Smooth muscle cell (in vitro differentiated cells): Measurements from ENCODE around the gene COX5A. TPM values are rescaled to one million over a fixed set of nuclear protein-coding genes. Genes with fewer than 3 reads are reported as not detected.

Experiments
- DNase-seq: peaks from one replicate; lab custom pipeline; 2025; ENCODE audit not compliant: unreplicated experiment; lab: John Stamatoyannopoulos, UW
- H2AFZ ChIP-seq: fragments of 200-600 bp; sonication (generic); 2 replicates; pipeline ENCODE4 v1.6.0; 2016; ENCODE audit warnings: antibody characterized with exemption, low read depth, mild to moderate bottlenecking
- H3F3A ChIP-seq: fragments of 200-600 bp; sonication (generic); 2 replicates; pipeline ENCODE4 v1.6.0; 2017; ENCODE audit warnings: antibody characterized with exemption, low read depth
- H3K27ac ChIP-seq: fragments of 200-600 bp; sonication (generic); 2 replicates; pipeline ENCODE4 v1.5.1; 2016; ENCODE audit warnings: low read depth, mild to moderate bottlenecking
- H3K27me3 ChIP-seq: fragments of 200-600 bp; sonication (generic); 2 replicates; pipeline ENCODE4 v1.6.1; 2016; ENCODE audit warnings: low read depth, mild to moderate bottlenecking
- H3K36me3 ChIP-seq: fragments of 200-600 bp; sonication (generic); 2 replicates; pipeline ENCODE4 v1.5.1; 2016; ENCODE audit warnings: low read depth
- H3K4me1 ChIP-seq: fragments of 200-600 bp; sonication (generic); 2 replicates; pipeline ENCODE4 v1.5.1; 2016; ENCODE audit warnings: low read depth
- H3K4me2 ChIP-seq: fragments of 200-600 bp; sonication (generic); 2 replicates; pipeline ENCODE4 v1.6.0; 2016; ENCODE audit warnings: mild to moderate bottlenecking
- H3K4me3 ChIP-seq: fragments of 200-600 bp; sonication (generic); 2 replicates; pipeline ENCODE4 v1.5.1; 2016; ENCODE audit warnings: mild to moderate bottlenecking
- H3K79me2 ChIP-seq: fragments of 200-600 bp; sonication (generic); 2 replicates; pipeline ENCODE4 v1.6.0; 2016; ENCODE audit warnings: low read depth, mild to moderate bottlenecking
- H3K9ac ChIP-seq: fragments of 200-600 bp; sonication (generic); 2 replicates; pipeline ENCODE4 v1.6.0; 2016; ENCODE audit warnings: low read depth
- H3K9me3 ChIP-seq: fragments of 200-600 bp; sonication (generic); replicated peaks from 2 replicates; pipeline ENCODE4 v1.5.1; 2016; ENCODE audit warnings: low read depth
- H4K20me1 ChIP-seq: fragments of 200-600 bp; sonication (generic); 2 replicates; pipeline ENCODE4 v1.6.0; 2016; ENCODE audit warnings: low read depth
- CTCF ChIP-seq: fragments of 200-600 bp; sonication (generic); IDR thresholded peaks from 2 replicates; pipeline ENCODE4 v1.5.1; 2017; ENCODE audit warnings: borderline replicate concordance, mild to moderate bottlenecking, antibody characterized with exemption; ENCODE audit not compliant: insufficient read depth, poor library complexity, severe bottlenecking
- WGBS: methylation state at CpG from one replicate; pipeline ENCODE4 v1.1.7; 2016; ENCODE audit warnings: low lambda C conversion rate; 5-methylcytosine and 5-hydroxymethylcytosine counted together
- polyA plus RNA-seq: library from polyadenylated mRNA; unstranded; fragments of >200 nt; fragmentation: Nextera tagmentation; extraction: Ambion mirVana; gene quantifications from 2 replicates; pipeline ENCODE4 v1.2.1, GENCODE V29; 2016
- total RNA-seq: library from RNA; depleted of rRNA; stranded (reverse); fragments of >200 nt; gene quantifications from 2 replicates; pipeline ENCODE4 v1.2.3, GENCODE V29; 2014

Gene COX5A
- total and polyA plus RNA-seq, 2 experiments from 2014 or later, result 154 to 325 TPM

- H3K79me2 ChIP-seq, result peaks cover 5% of the 10 kb centered on the region
- no peak overlapping the region for H2AFZ ChIP-seq
- no peaks in the 10 kb centered on the region for H3K27me3 ChIP-seq
- TF ChIP-seq CTCF, result no peak
- H3F3A ChIP-seq, result peaks cover 4% of the 10 kb centered on the region
- no peak overlapping the region for H3K27ac ChIP-seq
- WGBS, result 93% methylated on average over 3 of the region's 3 CpGs
- no peaks in the 10 kb centered on the region for H3K36me3 ChIP-seq
- DNase-seq, result no peak
- H3K4me2 ChIP-seq, result no peak overlapping the region
- no peak overlapping the region for H3K4me3 ChIP-seq
- H3K9ac ChIP-seq, result no peak overlapping the region
- no peaks in the 10 kb centered on the region for H4K20me1 ChIP-seq
- H3K9me3 ChIP-seq, result no peaks in the 10 kb centered on the region
- peaks cover 10% of the 10 kb centered on the region for H3K4me1 ChIP-seq
These were observed 44.2 kb downstream of the COX5A start for GRCh38 chr15:74893627-74894026.

- Histone ChIP-seq H3K27me3 (no peaks in the 10 kb centered on the region), H3K9me3 (no peaks in the 10 kb centered on the region), H3K79me2 (peaks cover 5% of the 10 kb centered on the region), H3F3A (peaks cover 4% of the 10 kb centered on the region), H3K36me3 (no peaks in the 10 kb centered on the region), H4K20me1 (no peaks in the 10 kb centered on the region), H3K4me2 (no peak overlapping the region), H3K4me3 (no peak overlapping the region), H3K27ac (no peak overlapping the region), H3K9ac (no peak overlapping the region), H3K4me1 (peaks cover 10% of the 10 kb centered on the region), H2AFZ (no peak overlapping the region)
- no peak for TF ChIP-seq CTCF
- no peak for DNase-seq
- WGBS, result 96% methylated on average over 2 of the region's 2 CpGs
These were observed 44.9 kb downstream of the COX5A start for GRCh38 chr15:74892931-74893330.

GRCh38 chr15:74892313-74892712 is 45.6 kb downstream of the COX5A start:
- Histone ChIP-seq H3K36me3 (no peaks in the 10 kb centered on the region), H3K27ac (no peak overlapping the region), H2AFZ (no peak overlapping the region), H3K4me1 (peaks cover 10% of the 10 kb centered on the region), H4K20me1 (no peaks in the 10 kb centered on the region), H3K27me3 (no peaks in the 10 kb centered on the region), H3K79me2 (peaks cover 5% of the 10 kb centered on the region), H3K9ac (no peak overlapping the region), H3K9me3 (no peaks in the 10 kb centered on the region), H3F3A (peaks cover 4% of the 10 kb centered on the region), H3K4me3 (no peak overlapping the region), H3K4me2 (no peak overlapping the region)
- no peak for TF ChIP-seq CTCF
- 95% methylated on average over 3 of the region's 3 CpGs for WGBS
- DNase-seq, result no peak

GRCh38 chr15:74891469-74891868 is 46.4 kb downstream of the COX5A start:
- Histone ChIP-seq H4K20me1 (no peaks in the 10 kb centered on the region), H3K79me2 (peaks cover 5% of the 10 kb centered on the region), H3K9ac (no peak overlapping the region), H3K4me2 (no peak overlapping the region), H3K4me3 (no peak overlapping the region), H3K4me1 (peaks cover 10% of the 10 kb centered on the region), H3F3A (peaks cover 4% of the 10 kb centered on the region), H3K27ac (no peak overlapping the region), H3K36me3 (no peaks in the 10 kb centered on the region), H2AFZ (no peak overlapping the region), H3K27me3 (no peaks in the 10 kb centered on the region), H3K9me3 (no peaks in the 10 kb centered on the region)
- 100% methylated on average over 3 of the region's 3 CpGs for WGBS
- no peak for DNase-seq
- no peak for TF ChIP-seq CTCF
